Fibroblast of skin of abdomen (primary cell): ENCODE results near the gene LSM14B.

Experiments
- DNase-seq: peaks from one replicate; pipeline ENCODE4 v3.0.0-alpha.2; 2013

Gene LSM14B

GRCh38 chr20:62133051-62133845 is 11.0 kb downstream of the LSM14B start:
- DNase-seq, result no peak

DNA sequence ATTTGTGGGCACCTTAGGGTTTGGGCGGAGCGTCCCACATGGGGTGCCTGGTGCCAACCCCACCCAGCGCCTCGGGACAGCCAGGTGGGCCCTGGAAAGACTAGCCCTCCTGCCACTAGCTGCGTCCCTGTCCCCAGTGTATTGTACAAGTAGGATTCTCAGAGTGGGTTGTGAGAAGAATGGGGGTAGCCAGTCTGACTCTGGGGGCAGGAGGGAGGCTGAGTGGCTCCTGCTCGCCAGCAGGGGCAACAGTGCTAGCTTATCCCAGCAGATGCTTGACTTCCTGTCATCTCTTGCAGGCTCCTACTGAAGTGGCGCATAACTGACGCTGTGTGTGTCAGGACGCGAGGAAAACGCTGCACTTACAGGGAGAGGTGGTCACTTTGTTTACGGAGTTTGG is 11.6 kb downstream of the LSM14B start:
- no peak for DNase-seq

GRCh38 chr20:62134735-62135231 is 12.5 kb downstream of the LSM14B start:
- no peak for DNase-seq

- DNase-seq, result no peak
Observed at GRCh38 chr20:62135573-62136266, 13.4 kb downstream of the LSM14B start.

DNA sequence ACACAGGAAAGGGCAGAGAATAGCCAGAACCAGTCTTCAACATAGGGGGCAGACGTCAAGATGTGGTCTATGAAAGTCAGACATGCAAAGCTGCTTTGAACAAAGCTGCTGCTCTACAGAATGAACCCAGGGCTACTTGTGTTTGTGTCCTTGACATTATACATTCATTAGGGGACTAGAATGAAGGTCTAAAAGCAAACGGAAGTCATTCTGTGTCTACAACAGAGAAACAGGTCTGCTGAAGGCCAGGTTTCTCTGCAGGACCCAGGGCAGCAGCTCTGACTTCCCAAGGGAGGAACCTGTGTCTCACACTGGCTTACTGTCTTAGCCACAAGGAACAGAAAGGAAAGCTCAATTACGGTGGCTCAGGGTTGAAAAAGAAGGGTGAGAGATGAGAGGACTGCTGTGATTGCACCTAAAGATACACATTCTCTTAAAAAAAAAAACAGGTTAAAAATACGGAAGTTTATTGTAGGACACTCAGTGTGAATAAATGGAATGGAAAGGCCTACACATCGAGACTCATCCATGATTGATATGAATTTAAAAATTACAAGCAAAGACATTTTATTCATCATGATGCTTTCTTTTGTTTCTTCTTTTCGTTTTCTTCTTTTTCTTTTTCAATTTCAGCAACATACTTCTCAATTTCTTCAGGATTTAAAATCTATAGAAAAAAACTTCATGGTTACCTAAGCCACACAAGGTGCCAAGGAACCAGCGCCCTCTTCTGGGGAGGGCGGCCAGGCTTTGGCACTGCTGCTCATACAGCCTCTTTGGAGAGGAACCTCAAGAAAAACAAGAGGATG is 14.2 kb downstream of the LSM14B start:
- DNase-seq, result peak; percentile 52

DNA sequence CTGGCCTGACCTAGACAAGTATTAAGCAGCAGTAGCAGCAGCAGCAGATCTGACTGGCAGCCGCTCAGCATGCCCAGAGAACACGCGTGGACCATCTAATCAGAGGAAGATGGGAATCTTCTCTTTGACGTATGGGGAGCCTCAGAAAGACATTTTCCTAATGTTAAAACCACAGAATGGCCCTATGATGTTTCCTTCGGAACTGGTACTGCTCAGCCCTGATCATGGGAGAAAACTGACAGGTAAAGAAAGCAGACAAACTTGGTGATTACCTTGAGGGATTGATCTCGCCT is 14.8 kb downstream of the LSM14B start:
- no peak for DNase-seq

DNA sequence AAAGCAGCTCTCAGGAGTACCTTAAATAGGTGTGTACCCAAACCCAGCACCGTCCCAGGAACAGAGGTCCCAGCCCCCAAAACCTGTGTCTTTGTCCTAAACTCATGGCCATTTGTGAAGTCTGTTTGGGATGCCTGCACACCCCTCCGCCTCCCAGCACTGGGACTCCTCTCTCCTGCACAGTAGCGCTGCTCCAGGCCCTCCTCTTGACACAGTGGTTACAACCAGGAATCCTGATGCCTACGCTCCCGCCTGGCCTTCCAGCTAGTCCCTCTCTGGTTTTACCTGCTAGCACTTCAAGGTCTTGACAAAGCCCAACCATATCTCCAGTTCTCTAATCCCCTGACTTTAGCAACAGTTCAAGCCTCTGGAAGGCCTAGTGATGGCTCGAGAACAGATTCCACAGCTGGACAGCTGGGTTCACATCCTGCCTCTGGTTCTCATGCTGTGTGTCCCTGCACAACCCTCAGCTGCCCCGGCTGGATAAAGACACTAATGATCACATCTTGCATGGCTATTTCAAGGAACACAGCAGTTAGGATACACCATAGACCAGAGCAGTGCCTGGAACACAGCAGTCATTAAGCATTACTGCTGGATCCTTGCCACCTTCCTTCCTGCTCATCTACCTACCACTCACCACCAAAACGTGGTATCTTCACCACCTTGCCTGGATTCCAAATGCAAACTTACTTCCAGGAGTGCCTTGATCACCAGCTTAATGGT is 15.4 kb downstream of the LSM14B start:
- DNase-seq, result no peak

DNA sequence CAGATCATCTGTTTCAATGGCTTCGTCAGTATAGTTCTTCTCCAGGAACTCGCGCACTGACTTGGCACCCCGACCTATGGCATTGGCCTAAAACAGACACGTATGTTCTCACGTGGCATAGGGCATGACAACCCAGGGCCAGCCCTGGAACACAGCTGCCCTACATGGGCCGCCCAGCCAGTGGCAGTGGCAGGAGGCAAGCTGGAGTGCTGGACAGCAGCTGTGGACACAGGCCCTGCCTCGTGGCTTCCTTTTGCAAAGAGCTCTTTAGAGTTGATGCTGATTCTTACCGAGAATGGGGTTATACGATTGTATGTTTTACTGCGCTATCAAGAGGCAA is 15.9 kb downstream of the LSM14B start:
- DNase-seq, result no peak

DNA sequence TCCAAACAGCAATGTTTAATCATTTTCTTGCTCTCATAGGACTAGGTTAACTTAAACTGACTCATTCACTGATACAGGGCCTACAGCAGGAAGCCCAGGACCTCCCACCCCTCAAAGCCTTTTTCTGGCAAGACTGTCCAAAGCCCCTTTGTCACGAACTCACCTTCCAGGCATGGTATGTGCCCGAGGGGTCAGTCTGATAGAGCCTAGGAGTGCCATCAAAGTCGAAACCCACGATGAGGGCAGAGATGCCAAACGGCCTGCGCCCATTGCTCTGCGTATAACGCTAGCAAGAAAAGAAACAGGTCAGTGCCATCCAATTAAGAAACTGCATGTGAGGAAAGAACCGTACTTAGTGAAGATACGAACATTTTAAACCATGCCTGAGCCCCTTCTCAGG is 16.6 kb downstream of the LSM14B start:
- no peak for DNase-seq

DNA sequence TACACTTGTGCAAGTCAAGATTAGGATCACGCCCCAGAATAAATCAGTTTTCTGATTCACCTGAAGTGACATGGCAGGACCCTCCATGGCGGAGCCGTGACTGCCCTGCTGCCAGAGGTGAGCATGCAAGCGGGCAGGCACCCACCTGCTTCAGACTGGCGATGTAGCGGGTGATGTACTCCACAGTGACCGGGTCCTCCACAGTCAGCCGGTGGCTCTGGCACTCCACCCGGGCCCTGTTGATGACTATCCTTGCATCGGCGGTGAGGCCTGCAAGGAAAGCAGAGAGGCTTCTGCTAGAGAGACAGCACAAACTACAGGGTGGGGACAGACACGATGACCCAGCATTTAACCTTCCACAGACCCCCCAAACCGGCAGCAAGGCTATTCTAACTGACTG is 17.4 kb downstream of the LSM14B start:
- DNase-seq, result no peak

- DNase-seq, result no peak
Observed at GRCh38 chr20:62141043-62141396, 18.7 kb downstream of the LSM14B start.

DNA sequence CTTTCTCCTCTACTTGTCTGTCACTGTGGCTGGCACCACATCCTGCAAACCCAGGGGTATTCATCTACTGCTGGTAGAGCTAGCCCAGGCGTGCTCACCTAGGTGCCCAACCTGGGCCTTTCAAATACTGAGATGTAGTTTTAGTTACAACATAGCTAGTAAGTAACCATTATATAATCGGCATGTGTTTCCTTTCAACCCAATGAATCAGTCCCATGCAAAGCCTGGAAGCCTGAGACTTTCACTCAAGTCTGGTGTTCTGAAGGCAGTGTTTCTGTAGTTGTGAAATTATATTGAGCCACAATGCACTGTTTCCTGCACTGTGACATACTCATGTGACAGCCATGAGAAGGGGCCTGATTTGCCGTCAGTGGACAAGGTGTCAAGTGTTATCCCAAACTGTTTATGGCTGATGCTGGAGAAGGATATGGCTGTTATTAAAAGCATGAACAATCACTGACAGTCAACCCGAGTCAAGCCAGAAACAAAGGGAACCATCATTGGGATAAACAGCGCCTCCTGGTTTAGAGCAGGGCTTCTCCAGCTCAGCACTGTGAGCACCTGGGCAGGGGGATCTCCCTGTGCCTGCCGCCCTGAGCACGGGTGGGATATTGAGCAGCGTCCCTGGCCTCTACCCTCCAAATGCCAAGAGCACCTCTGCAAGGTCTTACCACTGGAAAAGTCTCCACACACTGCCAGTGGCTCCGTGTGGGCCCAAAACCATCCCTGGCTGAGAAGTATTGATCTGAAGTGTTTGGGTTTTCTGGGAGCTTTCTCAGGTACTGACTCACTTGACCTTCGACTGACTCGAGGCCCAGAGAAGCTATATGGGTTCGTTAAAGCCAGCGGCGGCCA is 19.3 kb downstream of the LSM14B start:
- no peak for DNase-seq

- no peak for DNase-seq
Observed at GRCh38 chr20:62142252-62143080, 20.2 kb downstream of the LSM14B start.

GRCh38 chr20:62143081-62143956 is 21.0 kb downstream of the LSM14B start, which contains the start of the genes PSMA7 and SS18L1:
Gene PSMA7 (minus strand): TSS chr20:62143394. CDS start chr20:62143303, 91 bp downstream.
Gene SS18L1 (plus strand): TSS chr20:62143769. CDS start chr20:62143821, 52 bp downstream.
- peak; percentile 89 for DNase-seq

GRCh38 chr20:62143957-62144825 is 21.9 kb downstream of the LSM14B start:
- DNase-seq, result peak; percentile 57

DNA sequence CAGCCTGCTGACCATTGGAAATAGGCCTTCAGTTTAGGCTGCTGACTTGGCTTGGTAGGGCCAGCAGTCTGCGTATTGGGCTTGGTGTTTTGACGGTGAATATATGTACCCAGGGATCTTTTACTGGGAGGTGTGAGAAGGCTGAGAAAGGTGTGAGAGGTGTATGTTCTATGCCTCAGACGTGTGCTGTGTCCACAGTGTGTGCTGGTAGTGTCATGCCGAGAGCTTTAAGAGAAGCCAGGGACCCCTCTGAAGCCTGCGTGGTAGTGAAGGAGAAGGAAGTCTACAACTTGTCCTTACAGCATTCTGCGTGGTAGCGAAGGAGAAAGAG is 23.4 kb downstream of the LSM14B start:
- no peak for DNase-seq

- DNase-seq, result no peak
Observed at GRCh38 chr20:62146019-62146755, 23.9 kb downstream of the LSM14B start.

GRCh38 chr20:62147125-62147524 is 24.9 kb downstream of the LSM14B start:
- no peak for DNase-seq
